Breast epithelium (tissue), 4 donors: ENCODE results near the gene ZWILCH. TPM values are rescaled to one million over a fixed set of nuclear protein-coding genes. Genes with fewer than 3 reads are reported as not detected.

Experiments
- DNase-seq, 2 donors: peaks; one replicate each; pipeline ENCODE4 v3.0.0-alpha.2; 2019; ENCODE audit warnings: low spot score in 2 of 2
- H3K27ac ChIP-seq, 2 donors: fragments of 200-600 bp; sonication (generic) in 1 of 2; one replicate each; pipeline ENCODE4 v1.5.1; 2016 to 2019; ENCODE audit warnings: mild to moderate bottlenecking in 1 of 2
- H3K27me3 ChIP-seq, 2 donors: fragments of 200-600 bp; sonication (generic) in 1 of 2; one replicate each; pipeline versions ENCODE4 v1.5.1 to v1.6.0; 2017 to 2019; ENCODE audit warnings: control low read depth in 1 of 2, mild to moderate bottlenecking in 1 of 2
- H3K36me3 ChIP-seq: fragments of 200-600 bp; one replicate; pipeline ENCODE4 v1.5.1; 2019
- H3K4me1 ChIP-seq, 2 donors: fragments of 200-600 bp; sonication (generic); one replicate each; pipeline ENCODE4 v1.5.1; 2016 to 2019; ENCODE audit warnings: control low read depth in 1 of 2
- H3K4me3 ChIP-seq, 3 donors: fragments of 200-600 bp; sonication (generic); 1 replicate in 2 of 3; 2 replicates in 1 of 3; pipeline ENCODE4 v1.5.1; 2016 to 2019; ENCODE audit warnings: mild to moderate bottlenecking in 3 of 3, moderate library complexity in 2 of 3
- H3K9me3 ChIP-seq, 2 donors: fragments of 200-600 bp; sonication (generic) in 1 of 2; one replicate each; pipeline ENCODE4 v1.5.1; 2016 to 2019; ENCODE audit warnings: control low read depth in 1 of 2
- POLR2A ChIP-seq: fragments of 450-650 bp; IDR thresholded peaks from one replicate; pipeline ENCODE4 v1.6.1; 2016; ENCODE audit warnings: antibody characterized with exemption, mild to moderate bottlenecking, moderate library complexity
- POLR2AphosphoS5 ChIP-seq, 3 donors: sonication (generic); formaldehyde crosslinking; IDR thresholded peaks; one replicate each; pipeline ENCODE4 v1.6.1; 2017; ENCODE audit warnings: antibody characterized with exemption in 3 of 3
- intact Hi-C: fragments of 100-400 bp; cut with DNase I; formaldehyde crosslinking; loops from one replicate; pipeline ENCODE4 v1.15.1; 2023; ENCODE audit warnings: low total_unique reads
- total RNA-seq, 3 donors: library from RNA; depleted of rRNA; stranded (reverse); fragments of >200 nt; gene quantifications; one replicate each; pipeline ENCODE4 v1.1.0, GENCODE V29; 2016
- TF ChIP-seq, protein P1 (sequence below), 3 donors: fragments of 450-650 bp; IDR thresholded peaks; one replicate each; pipeline ENCODE4 v1.5.1; 2016 to 2017; ENCODE audit warnings: antibody characterized with exemption in 3 of 3, mild to moderate bottlenecking in 3 of 3, moderate library complexity in 3 of 3

Gene ZWILCH
- total RNA-seq, 3 donors from 2014 or later: 4.0 to 8.2 (median 7.6) TPM

DNA sequence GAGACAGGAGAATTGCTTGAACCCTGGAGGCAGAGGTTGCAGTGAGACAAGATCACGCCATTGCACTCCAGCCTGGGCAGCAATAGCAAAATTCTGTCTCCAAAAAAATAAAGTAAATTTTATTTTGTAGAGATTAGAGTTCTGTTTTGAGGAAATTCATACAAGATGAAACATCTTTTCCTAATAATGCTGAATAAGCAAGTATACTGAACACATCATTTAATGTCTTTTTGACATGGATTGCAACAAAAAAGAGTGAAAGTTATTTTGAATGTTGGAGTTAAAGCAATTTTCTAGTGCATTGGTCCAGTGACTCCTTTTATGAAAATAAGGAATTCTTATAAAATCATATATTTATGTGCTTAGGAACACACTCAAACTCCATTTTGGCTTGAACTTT, 40.1 kb downstream of the ZWILCH start:
- no peak overlapping the region for H3K4me3 ChIP-seq
- intact Hi-C loops: no loop called here
- no peaks in the 10 kb centered on the region for H3K27me3 ChIP-seq
- H3K9me3 ChIP-seq: no peaks in the 10 kb centered on the region
- no peak for DNase-seq
- H3K27ac ChIP-seq: no peak overlapping the region
- no peaks in the 10 kb centered on the region for H3K4me1 ChIP-seq
- TF ChIP-seq POLR2A: no peak
- TF ChIP-seq, protein P1, sequence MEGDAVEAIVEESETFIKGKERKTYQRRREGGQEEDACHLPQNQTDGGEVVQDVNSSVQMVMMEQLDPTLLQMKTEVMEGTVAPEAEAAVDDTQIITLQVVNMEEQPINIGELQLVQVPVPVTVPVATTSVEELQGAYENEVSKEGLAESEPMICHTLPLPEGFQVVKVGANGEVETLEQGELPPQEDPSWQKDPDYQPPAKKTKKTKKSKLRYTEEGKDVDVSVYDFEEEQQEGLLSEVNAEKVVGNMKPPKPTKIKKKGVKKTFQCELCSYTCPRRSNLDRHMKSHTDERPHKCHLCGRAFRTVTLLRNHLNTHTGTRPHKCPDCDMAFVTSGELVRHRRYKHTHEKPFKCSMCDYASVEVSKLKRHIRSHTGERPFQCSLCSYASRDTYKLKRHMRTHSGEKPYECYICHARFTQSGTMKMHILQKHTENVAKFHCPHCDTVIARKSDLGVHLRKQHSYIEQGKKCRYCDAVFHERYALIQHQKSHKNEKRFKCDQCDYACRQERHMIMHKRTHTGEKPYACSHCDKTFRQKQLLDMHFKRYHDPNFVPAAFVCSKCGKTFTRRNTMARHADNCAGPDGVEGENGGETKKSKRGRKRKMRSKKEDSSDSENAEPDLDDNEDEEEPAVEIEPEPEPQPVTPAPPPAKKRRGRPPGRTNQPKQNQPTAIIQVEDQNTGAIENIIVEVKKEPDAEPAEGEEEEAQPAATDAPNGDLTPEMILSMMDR (IDR thresholded peaks at IDR 0.05): no peak
- TF ChIP-seq POLR2AphosphoS5 (IDR thresholded peaks at IDR 0.05): no peak
- H3K36me3 ChIP-seq: no peaks in the 10 kb centered on the region

DNA sequence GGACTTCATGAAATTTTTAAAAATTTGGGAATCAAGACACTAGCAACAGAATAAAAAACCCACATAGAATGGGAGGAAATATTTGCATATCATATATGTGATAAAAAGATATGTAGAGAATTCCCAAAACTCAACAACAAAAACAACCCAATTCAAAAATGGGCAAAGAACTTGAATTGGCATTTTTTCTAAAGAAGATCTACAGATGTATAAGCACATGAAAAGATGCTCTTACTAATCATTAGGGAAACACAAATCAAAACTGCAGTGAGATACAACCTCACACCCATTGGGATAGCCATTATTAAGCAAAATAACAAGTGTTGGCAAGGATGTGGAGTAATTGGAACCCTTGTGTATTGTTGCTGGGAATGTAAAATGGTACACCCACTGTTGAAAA, 50.6 kb downstream of the ZWILCH start:
- no peak overlapping the region for H3K4me3 ChIP-seq
- no peaks in the 10 kb centered on the region for H3K9me3 ChIP-seq
- H3K27me3 ChIP-seq: no peaks in the 10 kb centered on the region
- no peak overlapping the region for H3K27ac ChIP-seq
- no peaks in the 10 kb centered on the region for H3K4me1 ChIP-seq
- TF ChIP-seq POLR2A (no peak), POLR2AphosphoS5 (IDR thresholded peaks at IDR 0.05) (no peak)
- TF ChIP-seq, protein P1 (IDR thresholded peaks at IDR 0.05): no peak
- DNase-seq: no peak
- H3K36me3 ChIP-seq: no peaks in the 10 kb centered on the region
- intact Hi-C loops: no loop called here

DNA sequence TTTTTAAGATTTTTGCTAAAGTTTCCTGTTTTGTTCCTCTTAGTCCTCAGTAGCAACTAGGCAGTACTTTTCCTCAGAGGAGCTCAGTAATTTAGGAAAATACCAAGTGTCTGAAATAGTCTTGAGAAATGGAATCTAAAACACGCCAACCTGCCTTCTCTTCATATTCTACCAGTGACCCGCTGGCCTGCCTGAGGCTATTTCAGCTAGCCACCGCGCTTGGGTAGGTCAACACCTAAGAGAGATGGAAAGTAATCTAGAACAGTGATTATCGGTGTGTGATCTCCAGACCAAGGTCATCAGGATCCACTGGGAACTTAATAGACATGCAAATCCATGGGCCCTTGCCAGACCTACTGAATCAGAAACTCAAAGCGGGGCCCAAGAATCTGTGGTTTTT, 53.1 kb downstream of the ZWILCH start:
- Histone ChIP-seq H3K9me3 (no peaks in the 10 kb centered on the region), H3K27me3 (no peaks in the 10 kb centered on the region), H3K4me3 (no peak overlapping the region), H3K4me1 (no peaks in the 10 kb centered on the region), H3K36me3 (no peaks in the 10 kb centered on the region), H3K27ac (no peak overlapping the region)
- TF ChIP-seq POLR2AphosphoS5 (IDR thresholded peaks at IDR 0.05): no peak
- TF ChIP-seq POLR2A: no peak
- TF ChIP-seq, protein P1 (IDR thresholded peaks at IDR 0.05): no peak
- no peak for DNase-seq
- intact Hi-C loops: no loop called here

DNA sequence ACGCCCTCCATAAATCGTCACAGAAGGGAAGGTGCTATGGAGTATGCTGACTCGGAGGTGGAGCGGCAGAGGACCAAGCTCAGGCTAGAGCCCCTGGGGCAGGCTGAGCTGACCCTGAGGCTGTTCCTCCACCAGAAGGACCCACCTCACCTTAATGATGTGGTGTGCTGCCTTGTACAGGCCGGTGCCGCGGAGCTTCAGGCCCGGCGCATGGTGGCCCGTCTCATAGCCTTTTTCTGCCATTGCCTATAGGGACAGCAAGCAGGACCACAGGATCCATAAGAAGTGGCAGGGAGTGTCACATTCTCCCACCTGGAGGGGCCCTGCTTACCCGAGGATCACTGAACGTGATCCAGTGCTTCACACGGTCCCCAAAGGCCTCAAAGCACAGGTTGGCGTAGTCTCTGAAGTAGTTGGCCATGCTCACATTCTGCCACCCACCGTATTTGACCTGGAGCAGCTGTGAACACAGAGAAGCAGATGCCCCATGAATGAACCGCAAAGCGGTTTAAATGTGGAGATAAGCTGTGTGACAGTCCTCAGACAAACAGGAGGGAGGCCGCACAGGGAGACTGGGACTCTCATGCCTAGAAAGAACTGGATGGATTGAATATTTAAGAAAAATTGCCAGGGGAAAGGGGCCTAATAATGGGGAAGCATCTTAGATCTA, 55.9 kb downstream of the ZWILCH start:
- intact Hi-C loops: no loop called here
- DNase-seq: no peak
- TF ChIP-seq, protein P1 (IDR thresholded peaks at IDR 0.05): no peak
- TF ChIP-seq POLR2A (no peak), POLR2AphosphoS5 (IDR thresholded peaks at IDR 0.05) (no peak)
- H3K36me3 ChIP-seq: no peaks in the 10 kb centered on the region
- no peaks in the 10 kb centered on the region for H3K9me3 ChIP-seq
- H3K27me3 ChIP-seq: no peaks in the 10 kb centered on the region
- H3K27ac ChIP-seq: no peak overlapping the region
- H3K4me3 ChIP-seq: no peak overlapping the region
- H3K4me1 ChIP-seq: no peaks in the 10 kb centered on the region

DNA sequence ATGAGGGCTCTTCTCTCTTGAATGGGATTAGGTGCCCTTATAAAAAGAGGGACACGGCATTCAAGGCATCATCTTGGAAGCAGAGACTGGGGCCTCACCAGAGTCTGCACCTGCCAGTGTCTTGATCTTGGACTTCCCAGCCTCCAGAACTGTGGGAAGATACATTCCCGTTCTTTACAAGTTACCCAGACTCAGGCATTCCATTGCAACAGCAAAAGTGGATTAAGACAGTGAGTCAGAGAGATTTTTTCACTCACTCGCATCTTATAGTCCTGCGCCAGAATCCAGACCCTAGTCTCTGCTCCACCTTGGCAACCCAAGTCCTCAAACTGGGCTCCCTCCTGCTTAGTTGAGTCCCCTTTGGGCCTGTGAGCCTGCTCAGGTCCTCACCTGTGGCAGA, 58.0 kb downstream of the ZWILCH start:
- no peaks in the 10 kb centered on the region for H3K27me3 ChIP-seq
- no peak overlapping the region for H3K4me3 ChIP-seq
- no peaks in the 10 kb centered on the region for H3K9me3 ChIP-seq
- intact Hi-C loops: no loop called here
- no peak overlapping the region for H3K27ac ChIP-seq
- H3K4me1 ChIP-seq: no peaks in the 10 kb centered on the region
- TF ChIP-seq POLR2A (no peak), POLR2AphosphoS5 (IDR thresholded peaks at IDR 0.05) (no peak)
- TF ChIP-seq, protein P1 (IDR thresholded peaks at IDR 0.05): no peak
- no peak for DNase-seq
- H3K36me3 ChIP-seq: no peaks in the 10 kb centered on the region
